IMR-90 (cell line): ENCODE measurements around the gene FAM228B.

ENCODE experiments used
- BHLHE40 ChIP-seq: fragments of 150-350 bp; IDR thresholded peaks from 2 replicates; pipeline ENCODE4 v1.6.1; 2016; ENCODE audit warnings: mild to moderate bottlenecking, low read depth, low read length
- CTCF ChIP-seq: conservative IDR thresholded peaks from 2 replicates; pipeline ENCODE4 v1.5.1; 2012; ENCODE audit warnings: mild to moderate bottlenecking, low read depth, low read length, improper control_type of control experiment
- MAFK ChIP-seq: IDR thresholded peaks from 2 replicates; pipeline ENCODE4 v1.6.1; 2012; ENCODE audit warnings: low read depth, low read length, improper control_type of control experiment
- MAZ ChIP-seq: IDR thresholded peaks from 2 replicates; pipeline ENCODE4 v1.6.1; 2012; ENCODE audit warnings: low read depth, mild to moderate bottlenecking, low read length, improper control_type of control experiment, moderate library complexity, borderline replicate concordance
- MXI1 ChIP-seq: IDR thresholded peaks from 2 replicates; pipeline ENCODE4 v1.6.1; 2012; ENCODE audit warnings: low read depth, mild to moderate bottlenecking, low read length, moderate library complexity, borderline replicate concordance
- POLR2A ChIP-seq: IDR thresholded peaks from 2 replicates; pipeline ENCODE4 v1.6.1; 2012; ENCODE audit warnings: mild to moderate bottlenecking, low read depth, low read length
- RAD21 ChIP-seq: IDR thresholded peaks from 2 replicates; pipeline ENCODE4 v1.6.1; 2012; ENCODE audit warnings: low read length, improper control_type of control experiment
- SMC3 ChIP-seq: fragments of 150-350 bp; IDR thresholded peaks from 2 replicates; pipeline ENCODE4 v1.6.1; 2016; ENCODE audit warnings: low read depth, mild to moderate bottlenecking, antibody characterized with exemption, low read length, moderate library complexity

GRCh38 chr2:24183366-24184069 is 60.2 kb downstream of the FAM228B start:
- TF ChIP-seq CTCF (no peak), MAFK (no peak), BHLHE40 (no peak), MXI1 (no peak), SMC3 (no peak), RAD21 (no peak), MAZ (no peak), POLR2A (no peak)
